ENCODE results near the gene FBN2.

The FBN2 gene

GRCh38 chr5:128276537-128277216, 261.4 kb downstream of the FBN2 start:
- no peak overlapping the region for H3K4me3 ChIP-seq (ENCODE audit: low read depth, low read length)
- DNase-seq (ENCODE audit: low read depth): no peak

GRCh38 chr5:128274441-128274840, 263.6 kb downstream of the FBN2 start:
- no peak overlapping the region for H3K4me3 ChIP-seq (ENCODE audit: low read depth, low read length)
- no peak for DNase-seq (ENCODE audit: low read depth)

- H3K4me3 ChIP-seq (ENCODE audit: low read depth, low read length): no peak overlapping the region
- DNase-seq (ENCODE audit: low read depth): no peak
Observed at GRCh38 chr5:128273736-128274135, 264.3 kb downstream of the FBN2 start.

DNA sequence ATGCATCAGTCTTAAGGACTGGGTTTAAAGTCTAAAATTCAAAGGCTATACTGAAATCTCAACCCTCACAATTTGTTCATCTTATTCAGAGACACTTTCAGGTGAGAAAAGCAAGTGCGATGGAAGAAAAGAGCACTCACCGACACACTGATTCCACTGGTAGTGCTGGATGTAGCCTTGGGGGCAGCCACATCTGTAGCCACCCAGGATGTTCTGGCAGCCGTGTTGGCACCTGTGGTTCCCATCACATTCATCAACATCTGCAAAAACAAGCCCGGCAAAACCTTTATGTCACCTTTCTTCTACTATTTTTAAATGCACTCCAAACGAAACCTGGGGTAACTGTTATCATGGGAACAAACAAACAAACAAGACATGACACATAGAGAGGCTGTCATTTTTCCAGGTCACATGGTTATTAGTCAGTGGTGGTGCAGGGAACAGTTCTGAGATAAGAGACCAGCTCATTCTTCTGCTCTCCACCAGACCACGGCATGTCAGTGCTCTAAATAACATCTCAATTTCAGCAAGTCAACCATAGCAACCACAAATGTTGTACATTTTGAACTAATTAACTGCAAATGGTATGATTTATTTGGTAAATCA, 266.1 kb downstream of the FBN2 start:
- DNase-seq (ENCODE audit: low read depth): no peak
- no peak overlapping the region for H3K4me3 ChIP-seq (ENCODE audit: low read depth, low read length)

DNA sequence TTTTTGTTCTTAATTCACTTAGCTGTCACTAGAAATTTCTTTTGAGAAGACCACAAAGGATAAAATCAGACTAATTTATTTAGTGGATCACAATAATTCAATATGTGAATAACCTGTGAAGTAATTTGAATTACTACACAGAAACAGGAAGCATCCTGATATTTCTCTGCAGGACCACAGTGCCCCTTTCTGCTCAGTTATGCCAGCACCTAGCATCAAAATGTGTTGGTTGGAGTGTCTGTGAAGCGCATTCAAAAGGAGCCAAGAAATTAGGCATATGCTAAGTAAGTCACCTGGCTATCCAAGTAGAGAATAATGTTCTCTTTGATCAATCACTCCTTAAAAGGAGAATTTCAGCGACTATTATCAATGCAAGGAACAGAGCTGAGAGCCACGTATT, 267.0 kb downstream of the FBN2 start:
- no peak overlapping the region for H3K4me3 ChIP-seq (ENCODE audit: low read depth, low read length)
- no peak for DNase-seq (ENCODE audit: low read depth)

GRCh38 chr5:128264564-128265360, 273.3 kb downstream of the FBN2 start:
- no peak for DNase-seq (ENCODE audit: low read depth)

GRCh38 chr5:128263357-128263756, 274.7 kb downstream of the FBN2 start:
- no peak for DNase-seq (ENCODE audit: low read depth)
- no peak overlapping the region for H3K4me3 ChIP-seq (ENCODE audit: low read depth, low read length)

More at GRCh38 chr5:128264564-128265360, 273.3 kb downstream of the FBN2 start:
- H3K4me3 ChIP-seq (ENCODE audit: low read depth, low read length): no peak overlapping the region

- DNase-seq (ENCODE audit: low read depth): no peak
- H3K4me3 ChIP-seq (ENCODE audit: low read depth, low read length): no peak overlapping the region
Observed at GRCh38 chr5:128262911-128263310, 275.1 kb downstream of the FBN2 start.

- H3K4me3 ChIP-seq (ENCODE audit: low read depth, low read length): no peak overlapping the region
Observed at GRCh38 chr5:128259607-128260021, 278.4 kb downstream of the FBN2 start.

DNA sequence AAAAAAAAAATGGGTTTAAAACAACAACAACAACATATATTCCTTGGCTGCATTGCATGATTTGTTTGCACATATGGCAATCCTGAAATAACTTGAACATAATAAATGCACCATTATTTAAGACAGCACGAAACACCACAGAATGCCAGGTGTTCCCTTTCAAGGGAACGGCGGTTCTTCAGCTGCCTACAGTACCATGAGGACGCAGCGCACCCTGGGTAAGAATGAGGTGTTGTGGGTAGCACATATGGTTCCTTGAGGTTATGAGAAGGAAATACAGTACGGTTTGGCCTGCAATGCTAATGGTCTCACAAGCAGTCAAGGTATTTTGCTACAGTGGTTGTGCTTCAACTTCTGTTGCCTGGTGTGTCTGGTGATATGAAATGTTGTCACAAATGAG, 279.7 kb downstream of the FBN2 start:
- no peak overlapping the region for H3K4me3 ChIP-seq (ENCODE audit: low read depth, low read length)
- no peak for DNase-seq (ENCODE audit: low read depth)

More at GRCh38 chr5:128259607-128260021, 278.4 kb downstream of the FBN2 start:
- no peak for DNase-seq (ENCODE audit: low read depth)

DNA sequence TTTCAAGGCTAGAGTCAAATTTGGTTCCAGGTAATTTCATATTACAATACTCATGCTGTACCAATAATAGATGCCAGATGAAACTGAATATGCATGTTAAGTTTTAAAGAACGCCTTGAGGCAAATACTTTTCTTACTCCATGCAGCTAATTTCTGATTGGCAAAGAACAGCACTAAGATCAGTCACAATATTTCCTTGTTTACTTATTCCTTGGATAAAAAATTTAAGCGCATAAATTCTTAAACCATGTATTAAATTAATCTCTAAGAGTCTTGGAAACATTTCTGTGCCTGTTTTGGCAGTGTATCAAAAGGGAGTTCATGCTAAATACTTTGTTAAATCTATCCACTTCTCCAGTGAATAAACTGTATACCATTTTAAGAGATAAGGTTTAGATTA, 281.0 kb downstream of the FBN2 start:
- H3K4me3 ChIP-seq (ENCODE audit: low read depth, low read length): no peak overlapping the region
- DNase-seq (ENCODE audit: low read depth): no peak

DNA sequence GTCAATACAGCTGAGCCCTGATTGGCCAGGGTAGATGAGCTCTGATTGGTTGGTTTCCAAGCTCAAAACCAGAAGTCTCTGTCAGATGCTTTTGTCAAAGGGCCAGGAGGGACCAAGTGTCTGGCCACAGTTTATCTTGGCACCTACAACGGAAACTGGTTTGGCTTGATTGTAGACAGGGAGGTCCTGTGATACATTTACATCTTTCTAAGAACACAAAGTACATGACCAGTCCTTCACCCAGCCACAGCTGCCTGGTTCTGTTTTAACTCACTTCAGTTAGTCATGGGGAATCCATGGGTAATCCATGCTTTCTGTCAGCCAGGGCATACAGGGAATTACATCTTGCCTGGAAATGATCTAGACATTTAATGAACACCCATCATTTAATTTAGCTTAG, 283.3 kb downstream of the FBN2 start:
- no peak for DNase-seq (ENCODE audit: low read depth)
- H3K4me3 ChIP-seq (ENCODE audit: low read depth, low read length): no peak overlapping the region

DNA sequence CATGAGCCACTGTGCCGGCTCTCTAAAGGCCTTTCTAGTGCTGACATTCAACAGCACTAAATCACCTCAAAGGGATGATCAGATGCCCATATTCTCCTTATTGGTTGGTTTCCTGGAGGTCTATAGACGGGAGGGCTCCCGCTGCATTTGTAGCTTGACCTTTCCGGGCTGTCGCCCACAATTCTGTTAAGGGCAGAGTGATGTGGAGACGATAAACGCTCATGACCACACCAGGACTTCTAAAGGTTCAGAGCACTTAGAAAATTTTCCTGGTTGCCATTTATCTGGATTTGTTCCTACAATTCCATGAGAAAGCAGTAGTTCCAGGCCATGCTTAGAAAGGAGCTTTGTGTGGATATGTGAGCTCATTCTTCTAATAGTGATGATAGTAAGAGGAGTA, 284.2 kb downstream of the FBN2 start:
- no peak for DNase-seq (ENCODE audit: low read depth)
- H3K4me3 ChIP-seq (ENCODE audit: low read depth, low read length): no peak overlapping the region

DNA sequence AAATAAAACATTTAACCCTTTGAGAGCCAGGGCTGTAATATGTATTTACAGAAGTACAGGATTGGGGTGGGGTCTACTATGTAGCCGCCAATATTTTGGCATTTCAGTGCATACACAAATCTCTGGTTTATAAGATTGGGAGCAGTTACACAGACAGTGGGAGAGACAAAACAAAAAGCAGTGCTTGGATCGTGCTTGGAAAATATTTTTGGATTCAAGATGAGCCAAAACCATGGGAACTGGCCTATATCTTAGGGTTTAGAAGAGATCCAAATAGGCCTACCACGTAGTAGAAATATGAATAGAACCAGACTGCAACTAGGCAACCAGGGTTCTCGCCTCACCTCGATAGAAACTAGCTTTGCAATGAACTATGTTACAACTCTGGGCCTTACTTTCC, 284.9 kb downstream of the FBN2 start:
- no peak for DNase-seq (ENCODE audit: low read depth)
- H3K4me3 ChIP-seq (ENCODE audit: low read depth, low read length): no peak overlapping the region

GRCh38 chr5:128252756-128253155, 285.3 kb downstream of the FBN2 start:
- no peak for DNase-seq (ENCODE audit: low read depth)

DNA sequence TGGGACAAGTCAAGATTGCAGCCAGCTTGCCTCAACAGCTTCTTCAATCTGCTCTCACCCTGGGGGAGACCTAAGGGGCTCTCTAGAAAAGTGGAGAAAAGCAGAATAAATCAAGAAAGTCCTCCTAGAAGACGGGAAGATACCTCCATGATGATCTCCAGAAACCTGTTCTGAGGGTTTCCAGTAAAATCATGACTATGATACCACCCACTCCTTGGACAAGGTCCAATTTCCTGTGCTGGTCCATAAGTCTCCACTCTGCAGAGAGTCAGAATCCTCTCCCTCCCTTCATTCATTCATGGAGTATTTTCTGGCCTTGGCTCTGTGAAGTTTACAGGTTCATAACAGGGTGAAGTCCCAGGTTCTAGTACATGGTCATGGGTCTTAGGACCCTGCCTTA, 285.8 kb downstream of the FBN2 start:
- DNase-seq (ENCODE audit: low read depth): no peak
- no peak overlapping the region for H3K4me3 ChIP-seq (ENCODE audit: low read depth, low read length)

More at GRCh38 chr5:128252756-128253155, 285.3 kb downstream of the FBN2 start:
- H3K4me3 ChIP-seq (ENCODE audit: low read depth, low read length): no peak overlapping the region

DNA sequence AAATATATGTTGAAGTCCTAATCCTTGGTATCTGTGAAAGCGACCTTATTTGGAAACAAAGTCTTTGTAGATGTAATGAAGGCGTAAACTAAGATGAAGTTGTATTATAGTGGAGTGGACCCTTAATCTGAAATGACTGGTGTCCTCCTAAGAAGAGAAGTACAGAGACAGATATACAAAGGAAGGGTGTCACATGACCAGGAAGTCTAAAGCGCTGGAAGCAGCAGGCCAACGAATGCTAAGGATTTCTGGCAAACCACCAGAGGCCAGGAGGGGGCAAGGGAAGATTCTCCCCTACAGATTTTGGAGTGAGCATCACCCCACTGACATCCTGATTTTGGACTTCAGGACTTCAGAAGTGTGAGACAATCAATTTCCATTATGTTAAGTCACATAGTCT, 292.1 kb downstream of the FBN2 start:
- DNase-seq (ENCODE audit: low read depth): no peak

GRCh38 chr5:128243958-128244582, 294.0 kb downstream of the FBN2 start:
- no peak for DNase-seq (ENCODE audit: low read depth)
- no peak overlapping the region for H3K4me3 ChIP-seq (ENCODE audit: low read depth, low read length)

More for the DNA sequence above, 292.1 kb downstream of the FBN2 start:
- H3K4me3 ChIP-seq (ENCODE audit: low read depth, low read length): no peak overlapping the region

DNA sequence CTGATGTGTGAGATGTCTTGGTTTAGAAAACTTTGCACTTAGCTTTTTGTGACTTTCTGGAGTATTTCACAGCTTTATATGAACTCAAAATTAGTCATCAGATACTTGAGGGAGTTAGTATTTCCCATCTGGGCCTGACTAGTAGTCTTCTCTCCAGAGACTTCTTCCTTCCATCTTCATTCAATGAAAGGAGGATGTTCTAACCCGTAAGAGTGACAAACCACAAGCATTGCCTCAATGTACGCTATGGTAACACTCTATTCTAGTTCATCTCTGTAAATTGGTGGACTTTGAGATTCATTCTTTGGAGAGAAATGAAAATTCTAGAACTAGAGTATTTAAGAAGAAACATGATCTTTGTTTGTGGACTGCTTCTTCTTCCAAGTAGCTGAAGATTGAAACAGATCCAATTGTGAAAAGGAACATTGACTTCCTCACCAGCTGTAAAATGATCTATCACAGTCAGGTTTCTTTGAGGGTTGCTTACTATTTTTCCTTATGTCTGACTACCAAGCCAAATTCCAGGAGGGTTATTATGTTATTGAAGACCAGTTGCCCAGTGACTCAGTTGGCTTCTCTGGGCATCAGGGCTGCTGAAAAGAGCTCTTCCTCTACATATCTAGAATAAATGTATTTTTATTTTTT, 296.9 kb downstream of the FBN2 start:
- peak; percentile 88 for DNase-seq (ENCODE audit: low read depth)
- no peak overlapping the region for H3K4me3 ChIP-seq (ENCODE audit: low read depth, low read length)

- no peak overlapping the region for H3K4me3 ChIP-seq (ENCODE audit: low read depth, low read length)
- no peak for DNase-seq (ENCODE audit: low read depth)
Observed at GRCh38 chr5:128237546-128237945, 300.5 kb downstream of the FBN2 start.

All from skeletal muscle cell (primary cell).